Loucy (cell line): ENCODE data around the gene MRPL51.
A peak's percentile ranks its signal among the peaks of the same experiment; 100 is the strongest.

Experiments
- H2AFZ ChIP-seq: fragments of 200-600 bp; sonication (generic); 2 replicates; pipeline ENCODE4 v1.6.0; 2016; ENCODE audit warnings: antibody characterized with exemption, mild to moderate bottlenecking, low read length, moderate library complexity
- H3F3A ChIP-seq: fragments of 200-600 bp; 2 replicates; pipeline ENCODE4 v1.6.0; 2016; ENCODE audit warnings: antibody characterized with exemption, low read depth, mild to moderate bottlenecking
- H3K27me3 ChIP-seq: fragments of 200-600 bp; sonication (generic); 2 replicates; pipeline ENCODE4 v1.6.1; 2014; ENCODE audit warnings: low read length, mild to moderate bottlenecking; ENCODE audit not compliant: insufficient read depth, poor library complexity, severe bottlenecking
- H3K36me3 ChIP-seq: fragments of 200-600 bp; sonication (generic); 2 replicates; pipeline ENCODE4 v1.6.1; 2016; ENCODE audit warnings: low read length; ENCODE audit not compliant: insufficient read depth
- H3K4me1 ChIP-seq: fragments of 200-600 bp; sonication (generic); 2 replicates; pipeline ENCODE4 v1.5.1; 2014; ENCODE audit warnings: low read length, mild to moderate bottlenecking; ENCODE audit not compliant: insufficient read depth, poor library complexity, severe bottlenecking
- H3K4me2 ChIP-seq: fragments of 200-600 bp; sonication (generic); 2 replicates; pipeline ENCODE4 v1.6.0; 2014; ENCODE audit warnings: antibody characterized with exemption, low read length, low read depth, mild to moderate bottlenecking; ENCODE audit not compliant: poor library complexity, severe bottlenecking
- H3K4me3 ChIP-seq: fragments of 200-600 bp; sonication (generic); 2 replicates; pipeline ENCODE4 v1.5.1; 2014; ENCODE audit warnings: low read length, mild to moderate bottlenecking, mixed read lengths; ENCODE audit not compliant: poor library complexity, severe bottlenecking
- H3K79me2 ChIP-seq: fragments of 200-600 bp; sonication (generic); 2 replicates; pipeline ENCODE4 v1.6.1; 2014; ENCODE audit warnings: low read length; ENCODE audit not compliant: insufficient read depth
- H3K9ac ChIP-seq: fragments of 200-600 bp; sonication (generic); 2 replicates; pipeline ENCODE4 v1.6.0; 2014; ENCODE audit warnings: mild to moderate bottlenecking, low read depth, low read length, moderate library complexity; ENCODE audit not compliant: poor library complexity, severe bottlenecking
- H3K9me2 ChIP-seq: fragments of 200-600 bp; sonication (generic); replicated peaks from 2 replicates; pipeline ENCODE4 v1.6.1; 2016; ENCODE audit warnings: low read depth, low read length, mixed read lengths
- H3K9me3 ChIP-seq: fragments of 200-600 bp; sonication (generic); 2 replicates; pipeline ENCODE4 v1.6.1; 2014; ENCODE audit warnings: mild to moderate bottlenecking, antibody characterized with exemption, low read length, low read depth; ENCODE audit not compliant: insufficient read depth
- H4K20me1 ChIP-seq: fragments of 200-600 bp; sonication (generic); 2 replicates; pipeline ENCODE4 v1.6.0; 2014; ENCODE audit warnings: antibody characterized with exemption, low read length, mild to moderate bottlenecking; ENCODE audit not compliant: insufficient read depth, poor library complexity, severe bottlenecking
- EZH2phosphoT487 ChIP-seq: fragments of 200-600 bp; IDR thresholded peaks from 2 replicates; pipeline ENCODE4 v1.6.1; 2018; ENCODE audit warnings: antibody characterized with exemption, mild to moderate bottlenecking, moderate library complexity, borderline replicate concordance
- TF ChIP-seq, protein P1 (sequence below): fragments of 200-600 bp; sonication (generic); conservative IDR thresholded peaks from 2 replicates; pipeline ENCODE4 v1.5.1; 2014; ENCODE audit warnings: mild to moderate bottlenecking, antibody characterized with exemption, low read length

Gene MRPL51

GRCh38 chr12:6450091-6450868, 42.8 kb downstream of the MRPL51 start:
- Histone ChIP-seq H2AFZ (no peak overlapping the region), H3K4me2 (peak overlapping the region; percentile 100), H3K9ac (peak overlapping the region; percentile 96), H3K9me3 (no peaks in the 10 kb centered on the region), H4K20me1 (no peaks in the 10 kb centered on the region), H3K4me1 (peaks cover 38% of the 10 kb centered on the region), H3K9me2 (no peaks in the 10 kb centered on the region), H3K27me3 (no peaks in the 10 kb centered on the region), H3K4me3 (peak overlapping the region; percentile 91), H3K79me2 (peaks cover 48% of the 10 kb centered on the region), H3K36me3 (peaks cover 2% of the 10 kb centered on the region; the same call in 1 of the 2 replicates), H3F3A (no peaks in the 10 kb centered on the region)
- no peak for TF ChIP-seq EZH2phosphoT487
- TF ChIP-seq, protein P1, sequence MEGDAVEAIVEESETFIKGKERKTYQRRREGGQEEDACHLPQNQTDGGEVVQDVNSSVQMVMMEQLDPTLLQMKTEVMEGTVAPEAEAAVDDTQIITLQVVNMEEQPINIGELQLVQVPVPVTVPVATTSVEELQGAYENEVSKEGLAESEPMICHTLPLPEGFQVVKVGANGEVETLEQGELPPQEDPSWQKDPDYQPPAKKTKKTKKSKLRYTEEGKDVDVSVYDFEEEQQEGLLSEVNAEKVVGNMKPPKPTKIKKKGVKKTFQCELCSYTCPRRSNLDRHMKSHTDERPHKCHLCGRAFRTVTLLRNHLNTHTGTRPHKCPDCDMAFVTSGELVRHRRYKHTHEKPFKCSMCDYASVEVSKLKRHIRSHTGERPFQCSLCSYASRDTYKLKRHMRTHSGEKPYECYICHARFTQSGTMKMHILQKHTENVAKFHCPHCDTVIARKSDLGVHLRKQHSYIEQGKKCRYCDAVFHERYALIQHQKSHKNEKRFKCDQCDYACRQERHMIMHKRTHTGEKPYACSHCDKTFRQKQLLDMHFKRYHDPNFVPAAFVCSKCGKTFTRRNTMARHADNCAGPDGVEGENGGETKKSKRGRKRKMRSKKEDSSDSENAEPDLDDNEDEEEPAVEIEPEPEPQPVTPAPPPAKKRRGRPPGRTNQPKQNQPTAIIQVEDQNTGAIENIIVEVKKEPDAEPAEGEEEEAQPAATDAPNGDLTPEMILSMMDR: no peak

DNA sequence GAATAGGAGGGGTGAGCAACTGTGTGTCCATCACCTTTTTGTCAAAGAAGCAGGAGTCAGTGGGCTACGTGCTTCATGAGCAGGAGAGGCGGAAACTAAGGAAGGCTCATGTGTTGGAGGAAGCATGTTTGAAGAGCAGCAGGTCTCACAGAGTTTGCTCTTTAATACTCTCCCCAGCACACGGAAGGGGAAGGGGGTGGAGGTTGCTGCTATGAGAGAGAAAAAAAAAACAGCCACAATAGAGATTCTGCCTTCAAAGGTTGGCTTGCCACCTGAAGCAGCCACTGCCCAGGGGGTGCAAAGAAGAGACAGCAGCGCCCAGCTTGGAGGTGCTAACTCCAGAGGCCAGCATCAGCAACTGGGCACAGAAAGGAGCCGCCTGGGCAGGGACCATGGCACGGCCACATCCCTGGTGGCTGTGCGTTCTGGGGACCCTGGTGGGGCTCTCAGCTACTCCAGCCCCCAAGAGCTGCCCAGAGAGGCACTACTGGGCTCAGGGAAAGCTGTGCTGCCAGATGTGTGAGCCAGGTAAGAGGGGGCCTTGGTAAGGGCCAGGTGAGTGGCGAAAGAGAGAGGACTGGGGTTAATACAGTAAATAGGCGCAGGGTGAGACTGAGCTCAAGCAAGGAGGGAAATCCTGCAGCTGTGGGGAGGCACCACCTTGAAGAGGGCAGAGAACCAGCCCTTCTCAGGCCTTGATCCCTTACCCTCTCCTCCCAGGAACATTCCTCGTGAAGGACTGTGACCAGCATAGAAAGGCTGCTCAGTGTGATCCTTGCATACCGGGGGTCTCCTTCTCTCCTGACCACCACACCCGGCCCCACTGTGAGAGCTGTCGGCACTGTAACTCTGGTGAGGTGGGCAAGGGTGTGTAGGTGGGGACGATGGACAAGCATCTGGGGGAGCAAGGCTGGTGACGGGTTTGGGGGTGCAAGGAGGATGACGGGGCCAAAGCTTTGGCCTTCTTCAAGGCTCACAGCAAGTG, 48.1 kb downstream of the MRPL51 start, which contains the start of gene CD27:
CD27 (plus strand) TSS at position 252 of the 985 bp plus-strand sequence; CDS start at position 393, 141 bp downstream.
- Histone ChIP-seq H3K36me3 (no peaks in the 10 kb centered on the region), H2AFZ (0 out of 2 replicates have a peak within 1 kb of the TSS, but pooled peaks have one; percentile 54), H3K9me3 (no peaks in the 10 kb centered on the region), H3K9me2 (no peaks in the 10 kb centered on the region), H3K4me3 (no peak within 1 kb of the TSS), H4K20me1 (no peaks in the 10 kb centered on the region), H3K27me3 (no peaks in the 10 kb centered on the region), H3K4me1 (peaks cover 22% of the 10 kb centered on the region), H3K79me2 (peaks cover 2% of the 10 kb centered on the region; the same call in 1 of the 2 replicates), H3K9ac (peak within 1 kb of the TSS; percentile 32), H3F3A (no peaks in the 10 kb centered on the region), H3K4me2 (peak within 1 kb of the TSS; percentile 40)
- no peak for TF ChIP-seq EZH2phosphoT487
- TF ChIP-seq, protein P1: no peak

- Histone ChIP-seq H3K79me2 (no peaks in the 10 kb centered on the region), H3K27me3 (no peaks in the 10 kb centered on the region), H2AFZ (no peak overlapping the region), H3K9me2 (no peaks in the 10 kb centered on the region), H3K4me1 (peaks cover 20% of the 10 kb centered on the region), H3K9me3 (no peaks in the 10 kb centered on the region), H3K36me3 (no peaks in the 10 kb centered on the region), H3K4me2 (peak overlapping the region; percentile 40), H3K9ac (peak overlapping the region; percentile 32), H3F3A (no peaks in the 10 kb centered on the region), H3K4me3 (no peak overlapping the region), H4K20me1 (no peaks in the 10 kb centered on the region)
- TF ChIP-seq EZH2phosphoT487: no peak
- TF ChIP-seq, protein P1: no peak
Observed at GRCh38 chr12:6444031-6444430, 49.0 kb downstream of the MRPL51 start.
